Stomach (tissue), 4 donors: ENCODE data around the gene MZT2A.
"Not testable (repeated sequence)": the region's sequence is repeated elsewhere in the genome, so short reads cannot be mapped to it uniquely, and the experiment has no call there.

Experiments
- EP300 ChIP-seq: sonication (generic); formaldehyde crosslinking; IDR thresholded peaks from one replicate; pipeline ENCODE4 v1.6.1; 2017; ENCODE audit warnings: antibody characterized with exemption
- POLR2A ChIP-seq, 4 donors: fragments of 450-650 bp; IDR thresholded peaks; one replicate each; pipeline ENCODE4 v1.6.1; 2016; ENCODE audit warnings: antibody characterized with exemption in 4 of 4, control low read depth in 2 of 4, mild to moderate bottlenecking in 1 of 4, moderate library complexity in 1 of 4
- POLR2AphosphoS5 ChIP-seq, 3 donors: sonication (generic); formaldehyde crosslinking; IDR thresholded peaks; one replicate each; pipeline ENCODE4 v1.6.1; 2016; ENCODE audit warnings: antibody characterized with exemption in 3 of 3
- TF ChIP-seq, protein P1 (sequence below), 7 experiments: fragments of 450-650 bp in 4 of 7; fragments of 200-600 bp in 3 of 7; sonication (generic) in 3 of 7; IDR thresholded peaks; one replicate each; pipeline ENCODE4 v1.5.1; 2016 to 2019; ENCODE audit warnings: antibody characterized with exemption in 7 of 7, control low read depth in 2 of 7, mild to moderate bottlenecking in 1 of 7

DNA sequence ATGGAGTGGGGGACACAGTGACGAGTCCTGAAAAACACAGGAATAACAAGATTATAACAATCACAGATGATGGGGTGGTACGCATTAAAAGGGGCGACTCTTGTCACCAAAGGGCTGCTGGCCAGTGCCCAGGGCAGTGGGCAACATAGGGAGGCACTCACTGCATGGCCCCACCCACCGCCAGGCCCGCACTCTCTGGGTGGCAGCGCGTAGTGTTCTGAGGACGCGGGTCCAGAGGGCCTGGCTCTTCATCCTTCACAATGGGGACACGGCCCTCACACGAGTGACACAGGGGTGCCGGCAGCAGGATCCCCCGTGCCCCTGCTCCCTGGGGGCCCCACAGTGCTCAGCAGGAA is 42.1 kb upstream of the MZT2A start:
- TF ChIP-seq, protein P1, sequence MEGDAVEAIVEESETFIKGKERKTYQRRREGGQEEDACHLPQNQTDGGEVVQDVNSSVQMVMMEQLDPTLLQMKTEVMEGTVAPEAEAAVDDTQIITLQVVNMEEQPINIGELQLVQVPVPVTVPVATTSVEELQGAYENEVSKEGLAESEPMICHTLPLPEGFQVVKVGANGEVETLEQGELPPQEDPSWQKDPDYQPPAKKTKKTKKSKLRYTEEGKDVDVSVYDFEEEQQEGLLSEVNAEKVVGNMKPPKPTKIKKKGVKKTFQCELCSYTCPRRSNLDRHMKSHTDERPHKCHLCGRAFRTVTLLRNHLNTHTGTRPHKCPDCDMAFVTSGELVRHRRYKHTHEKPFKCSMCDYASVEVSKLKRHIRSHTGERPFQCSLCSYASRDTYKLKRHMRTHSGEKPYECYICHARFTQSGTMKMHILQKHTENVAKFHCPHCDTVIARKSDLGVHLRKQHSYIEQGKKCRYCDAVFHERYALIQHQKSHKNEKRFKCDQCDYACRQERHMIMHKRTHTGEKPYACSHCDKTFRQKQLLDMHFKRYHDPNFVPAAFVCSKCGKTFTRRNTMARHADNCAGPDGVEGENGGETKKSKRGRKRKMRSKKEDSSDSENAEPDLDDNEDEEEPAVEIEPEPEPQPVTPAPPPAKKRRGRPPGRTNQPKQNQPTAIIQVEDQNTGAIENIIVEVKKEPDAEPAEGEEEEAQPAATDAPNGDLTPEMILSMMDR (IDR thresholded peaks at IDR 0.05) = not testable (repeated sequence)
- TF ChIP-seq POLR2A (IDR thresholded peaks at IDR 0.05); POLR2AphosphoS5 (IDR thresholded peaks at IDR 0.05); EP300: not testable (repeated sequence)
